ENCODE data around the gene DPY19L1. TPM values are rescaled to one million over a fixed set of nuclear protein-coding genes. Genes with fewer than 3 reads are reported as not detected.

Gene DPY19L1
- polyA plus RNA-seq, 1 experiment = 40.5 TPM

DNA sequence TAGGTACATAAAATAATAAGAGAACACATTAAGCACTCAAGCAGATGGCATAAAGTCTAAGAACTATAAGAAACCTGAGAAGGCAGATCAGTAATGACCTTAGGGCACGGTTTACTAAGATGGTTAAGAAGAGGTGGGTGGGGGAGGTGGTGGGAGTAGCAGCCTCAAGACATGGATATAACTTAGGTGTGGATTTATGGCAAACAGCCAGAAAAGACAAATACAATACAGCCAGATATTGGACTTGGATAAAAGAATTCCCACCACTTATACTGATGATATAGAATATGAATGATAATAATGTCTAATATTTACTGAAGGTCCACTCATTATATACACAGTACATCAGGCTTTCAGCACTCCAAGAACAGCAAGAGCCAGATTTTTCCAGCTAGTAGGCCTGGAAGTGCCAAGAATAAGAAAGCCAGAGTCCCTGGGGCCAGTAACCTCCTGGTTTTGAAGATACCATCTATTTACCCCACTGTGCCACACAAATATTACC is 11.9 kb downstream of the DPY19L1 start:
- POLR2A ChIA-PET = no interaction called here
- DNase-seq (ENCODE audit: low read depth, low spot score) = no peak
- TF ChIP-seq, protein P1, sequence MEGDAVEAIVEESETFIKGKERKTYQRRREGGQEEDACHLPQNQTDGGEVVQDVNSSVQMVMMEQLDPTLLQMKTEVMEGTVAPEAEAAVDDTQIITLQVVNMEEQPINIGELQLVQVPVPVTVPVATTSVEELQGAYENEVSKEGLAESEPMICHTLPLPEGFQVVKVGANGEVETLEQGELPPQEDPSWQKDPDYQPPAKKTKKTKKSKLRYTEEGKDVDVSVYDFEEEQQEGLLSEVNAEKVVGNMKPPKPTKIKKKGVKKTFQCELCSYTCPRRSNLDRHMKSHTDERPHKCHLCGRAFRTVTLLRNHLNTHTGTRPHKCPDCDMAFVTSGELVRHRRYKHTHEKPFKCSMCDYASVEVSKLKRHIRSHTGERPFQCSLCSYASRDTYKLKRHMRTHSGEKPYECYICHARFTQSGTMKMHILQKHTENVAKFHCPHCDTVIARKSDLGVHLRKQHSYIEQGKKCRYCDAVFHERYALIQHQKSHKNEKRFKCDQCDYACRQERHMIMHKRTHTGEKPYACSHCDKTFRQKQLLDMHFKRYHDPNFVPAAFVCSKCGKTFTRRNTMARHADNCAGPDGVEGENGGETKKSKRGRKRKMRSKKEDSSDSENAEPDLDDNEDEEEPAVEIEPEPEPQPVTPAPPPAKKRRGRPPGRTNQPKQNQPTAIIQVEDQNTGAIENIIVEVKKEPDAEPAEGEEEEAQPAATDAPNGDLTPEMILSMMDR (IDR thresholded peaks at IDR 0.05; ENCODE audit: low read depth, low read length) = no peak

DNA sequence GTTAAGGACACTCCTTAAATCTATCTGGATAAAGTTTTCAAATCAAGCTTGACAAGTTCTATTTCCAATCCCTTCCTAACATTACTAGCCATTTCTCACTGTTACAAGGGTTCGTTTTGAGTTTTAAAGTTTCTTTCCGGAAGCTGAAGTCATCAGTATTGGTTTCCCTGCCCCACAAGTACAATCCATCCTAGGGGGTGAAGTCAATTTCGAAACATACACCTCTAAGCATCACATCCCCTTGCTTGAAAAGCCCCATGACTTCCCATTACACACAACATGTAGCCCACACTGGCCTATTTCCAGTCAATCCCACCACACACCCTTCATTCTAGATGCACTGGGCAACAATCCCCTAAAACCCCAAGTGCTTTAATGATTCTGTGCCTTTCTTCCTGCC is 13.0 kb downstream of the DPY19L1 start:
- no peaks in the 10 kb centered on the region; the same call in 1 of the 2 replicates for H3K9me3 ChIP-seq (ENCODE audit: control insufficient read depth, insufficient read depth, low read length)
- no peaks in the 10 kb centered on the region for H3K27me3 ChIP-seq (ENCODE audit: control insufficient read depth, insufficient read depth, low read length)
- TF ChIP-seq, protein P1 (IDR thresholded peaks at IDR 0.05; ENCODE audit: low read depth, low read length) = no peak
- no peak for DNase-seq (ENCODE audit: low read depth, low spot score)
- CTCF ChIA-PET = no interaction called here
- H3K27ac ChIP-seq (ENCODE audit: low read depth, low read length) = no peak overlapping the region
- POLR2A ChIA-PET = no interaction called here
- no peak overlapping the region for H3K4me3 ChIP-seq (ENCODE audit: low read depth, low read length)

More for the DNA sequence above, 11.9 kb downstream of the DPY19L1 start:
- H3K27me3 ChIP-seq (ENCODE audit: control insufficient read depth, insufficient read depth, low read length) = no peaks in the 10 kb centered on the region
- CTCF ChIA-PET = no interaction called here
- no peak overlapping the region for H3K27ac ChIP-seq (ENCODE audit: low read depth, low read length)
- no peak overlapping the region for H3K4me3 ChIP-seq (ENCODE audit: low read depth, low read length)
- H3K9me3 ChIP-seq (ENCODE audit: control insufficient read depth, insufficient read depth, low read length) = no peaks in the 10 kb centered on the region; the same call in 1 of the 2 replicates

DNA sequence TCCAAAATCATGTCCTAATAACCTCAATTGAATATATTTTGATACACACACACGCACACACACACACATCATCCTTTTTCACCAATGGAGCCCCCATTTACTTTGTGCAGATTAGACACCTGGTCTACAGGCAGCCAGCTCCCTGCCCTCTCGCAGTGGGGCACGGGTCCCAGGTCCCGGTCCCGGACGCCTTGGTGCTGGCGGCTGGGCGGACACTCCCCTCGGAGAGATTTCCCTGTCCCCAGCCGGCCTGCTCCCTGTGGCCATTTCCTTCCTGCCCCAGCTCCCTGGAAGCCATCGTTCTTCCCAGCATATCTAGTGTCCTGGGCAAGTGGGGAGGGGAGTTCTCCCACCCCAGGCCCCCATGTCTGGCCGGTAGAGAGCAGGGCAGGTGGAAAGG is 14.6 kb downstream of the DPY19L1 start:
- ChIA-PET CTCF (interaction anchor here (1.0 kb wide), 1 partner anchor 14 kb away, joined by 3 read pairs; the partner anchor contains the start of gene DPY19L1), POLR2A (no interaction called here)
- Histone ChIP-seq H3K9me3 (ENCODE audit: control insufficient read depth, insufficient read depth, low read length) (no peaks in the 10 kb centered on the region; the same call in 1 of the 2 replicates), H3K4me3 (ENCODE audit: low read depth, low read length) (no peak overlapping the region), H3K27ac (ENCODE audit: low read depth, low read length) (no peak overlapping the region), H3K27me3 (ENCODE audit: control insufficient read depth, insufficient read depth, low read length) (no peaks in the 10 kb centered on the region)
- TF ChIP-seq, protein P1 (IDR thresholded peaks at IDR 0.05; ENCODE audit: low read depth, low read length) = no peak
- DNase-seq (ENCODE audit: low read depth, low spot score) = no peak

DNA sequence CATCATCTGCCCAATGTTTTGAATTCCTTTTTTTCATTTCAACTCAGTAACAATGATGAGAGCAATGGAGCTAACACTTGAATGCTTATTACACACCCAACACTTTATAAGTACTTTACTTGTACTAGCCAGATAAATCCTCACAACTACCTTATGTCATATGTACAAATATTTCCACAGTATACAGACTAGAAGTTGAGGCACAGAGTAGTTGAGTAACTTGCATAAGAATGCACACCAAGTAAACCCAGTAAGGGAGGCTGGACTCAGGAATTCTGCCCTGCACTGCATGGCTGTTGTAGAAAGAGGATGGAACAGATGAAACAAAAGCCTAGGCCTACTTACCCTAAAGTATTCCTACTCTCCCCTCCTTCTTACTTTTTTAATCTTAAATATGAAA is 15.8 kb downstream of the DPY19L1 start:
- Histone ChIP-seq H3K27me3 (ENCODE audit: control insufficient read depth, insufficient read depth, low read length) (no peaks in the 10 kb centered on the region), H3K27ac (ENCODE audit: low read depth, low read length) (no peak overlapping the region), H3K4me3 (ENCODE audit: low read depth, low read length) (no peak overlapping the region), H3K9me3 (ENCODE audit: control insufficient read depth, insufficient read depth, low read length) (no peaks in the 10 kb centered on the region; the same call in 1 of the 2 replicates)
- DNase-seq (ENCODE audit: low read depth, low spot score) = no peak
- CTCF ChIA-PET = no interaction called here
- POLR2A ChIA-PET = no interaction called here
- TF ChIP-seq, protein P1 (IDR thresholded peaks at IDR 0.05; ENCODE audit: low read depth, low read length) = no peak

DNA sequence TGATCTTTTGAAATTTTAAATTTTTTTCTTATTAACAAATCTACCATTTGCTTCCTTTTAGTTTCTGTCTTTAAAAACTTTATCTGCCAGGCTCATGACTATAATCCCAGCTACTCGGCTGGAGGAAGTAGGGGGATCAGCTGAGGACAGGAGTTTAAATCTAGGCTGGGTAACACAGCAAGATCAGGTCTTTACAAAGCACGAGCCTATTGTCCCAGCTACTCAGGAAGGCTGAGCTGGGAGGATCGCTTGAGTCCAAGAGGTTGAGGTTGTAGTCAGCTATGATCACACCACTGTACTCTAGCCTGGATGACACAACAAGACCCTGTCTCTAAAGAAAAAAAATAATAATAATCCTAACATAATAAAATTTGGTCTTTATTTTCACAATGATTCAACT is 17.5 kb downstream of the DPY19L1 start:
- H3K27ac ChIP-seq (ENCODE audit: low read depth, low read length) = no peak overlapping the region
- ChIA-PET CTCF (no interaction called here), POLR2A (no interaction called here)
- H3K27me3 ChIP-seq (ENCODE audit: control insufficient read depth, insufficient read depth, low read length) = no peaks in the 10 kb centered on the region
- TF ChIP-seq, protein P1 (IDR thresholded peaks at IDR 0.05; ENCODE audit: low read depth, low read length) = no peak
- no peak overlapping the region for H3K4me3 ChIP-seq (ENCODE audit: low read depth, low read length)
- H3K9me3 ChIP-seq (ENCODE audit: control insufficient read depth, insufficient read depth, low read length) = no peaks in the 10 kb centered on the region; the same call in 1 of the 2 replicates
- no peak for DNase-seq (ENCODE audit: low read depth, low spot score)
